H9 (cell line): Measurements from ENCODE around the gene GPR34. TPM values are rescaled to one million over a fixed set of nuclear protein-coding genes. Genes with fewer than 3 reads are reported as not detected.

Experiments
- DNase-seq: peaks from one replicate; pipeline ENCODE4 v3.0.0-alpha.2; 2017
- H2AFZ ChIP-seq: one replicate; pipeline ENCODE4 v1.6.1; 2013; ENCODE audit warnings: mild to moderate bottlenecking, low read length, control low read depth, moderate library complexity
- H2AK5ac ChIP-seq: 2 replicates; pipeline ENCODE4 v1.6.1; 2013; ENCODE audit warnings: low read length, control low read depth, mixed read lengths; ENCODE audit not compliant: insufficient read length
- H2BK120ac ChIP-seq: one replicate; pipeline ENCODE4 v1.6.1; 2013; ENCODE audit warnings: low read depth, mild to moderate bottlenecking, low read length, control low read depth, inconsistent platforms; ENCODE audit not compliant: poor library complexity, severe bottlenecking
- H2BK12ac ChIP-seq: 2 replicates; pipeline ENCODE4 v1.6.1; 2013; ENCODE audit warnings: low read length, control low read depth, mixed read lengths, low read depth; ENCODE audit not compliant: insufficient read length
- H2BK15ac ChIP-seq: 2 replicates; pipeline ENCODE4 v1.6.1; 2013; ENCODE audit warnings: low read depth, low read length, control low read depth
- H2BK20ac ChIP-seq: one replicate; pipeline ENCODE4 v1.6.1; 2013; ENCODE audit warnings: low read depth, mild to moderate bottlenecking, low read length, control low read depth, inconsistent platforms; ENCODE audit not compliant: poor library complexity, severe bottlenecking
- H2BK5ac ChIP-seq: 2 replicates; pipeline ENCODE4 v1.6.1; 2013; ENCODE audit warnings: low read length, control low read depth, mixed read lengths; ENCODE audit not compliant: insufficient read length
- H3K14ac ChIP-seq: 2 replicates; pipeline ENCODE4 v1.6.1; 2013; ENCODE audit warnings: low read length, control low read depth; ENCODE audit not compliant: insufficient read depth
- H3K18ac ChIP-seq: 2 replicates; pipeline ENCODE4 v1.6.1; 2013; ENCODE audit warnings: low read depth, mild to moderate bottlenecking, mixed read lengths, low read length, control low read depth; ENCODE audit not compliant: insufficient read length
- H3K23ac ChIP-seq: 2 replicates; pipeline ENCODE4 v1.6.1; 2013; ENCODE audit warnings: low read length, control low read depth, mixed read lengths, low read depth; ENCODE audit not compliant: insufficient read length
- H3K23me2 ChIP-seq: 2 replicates; pipeline ENCODE4 v1.6.1; 2013; ENCODE audit warnings: low read depth, mild to moderate bottlenecking, mixed read lengths, low read length, control low read depth; ENCODE audit not compliant: insufficient read length, poor library complexity, severe bottlenecking
- H3K27ac ChIP-seq: 2 replicates; pipeline ENCODE4 v1.5.1; 2013; ENCODE audit warnings: low read length, control low read depth, mixed read lengths, low read depth; ENCODE audit not compliant: insufficient read length
- H3K27me3 ChIP-seq: 2 replicates; pipeline ENCODE4 v1.6.1; 2013; ENCODE audit warnings: low read length, control low read depth, inconsistent platforms; ENCODE audit not compliant: insufficient read depth
- H3K4ac ChIP-seq: 2 replicates; pipeline ENCODE4 v1.6.1; 2013; ENCODE audit warnings: low read depth, mild to moderate bottlenecking, control low read depth, inconsistent platforms, low read length, moderate library complexity
- H3K4me1 ChIP-seq: 2 replicates; pipeline ENCODE4 v1.6.1; 2013; ENCODE audit warnings: low read length, control low read depth, inconsistent platforms; ENCODE audit not compliant: insufficient read depth
- H3K4me2 ChIP-seq: 2 replicates; pipeline ENCODE4 v1.6.1; 2013; ENCODE audit warnings: low read length, control low read depth, mixed read lengths; ENCODE audit not compliant: insufficient read length, insufficient read depth
- H3K56ac ChIP-seq: 2 replicates; pipeline ENCODE4 v1.6.1; 2013; ENCODE audit warnings: low read depth, mild to moderate bottlenecking, mixed read lengths, low read length, control low read depth; ENCODE audit not compliant: insufficient read length
- H3K79me1 ChIP-seq: 2 replicates; pipeline ENCODE4 v1.6.1; 2013; ENCODE audit warnings: low read depth, mild to moderate bottlenecking, moderate library complexity, low read length, control low read depth, inconsistent platforms; ENCODE audit not compliant: insufficient read depth, poor library complexity, severe bottlenecking
- H3K79me2 ChIP-seq: 2 replicates; pipeline ENCODE4 v1.6.1; 2013; ENCODE audit warnings: low read length, control low read depth, inconsistent platforms; ENCODE audit not compliant: insufficient read depth
- H3K9ac ChIP-seq: 2 replicates; pipeline ENCODE4 v1.6.1; 2013; ENCODE audit warnings: low read length, control low read depth, mixed read lengths; ENCODE audit not compliant: insufficient read length; ENCODE audit errors: extremely low read depth
- H3K9me3 ChIP-seq: one replicate; pipeline ENCODE4 v1.6.1; 2013; ENCODE audit warnings: low read depth, low read length, inconsistent platforms; ENCODE audit not compliant: control insufficient read depth
- H3T11ph ChIP-seq: one replicate; pipeline ENCODE4 v1.6.1; 2013; ENCODE audit warnings: mild to moderate bottlenecking, low read length, control low read depth, inconsistent platforms
- H4K20me1 ChIP-seq: one replicate; pipeline ENCODE4 v1.6.1; 2013; ENCODE audit not compliant: control insufficient read depth, insufficient read length, insufficient read depth
- H4K5ac ChIP-seq: 2 replicates; pipeline ENCODE4 v1.6.1; 2013; ENCODE audit warnings: low read depth, mild to moderate bottlenecking, mixed read lengths, low read length, control low read depth; ENCODE audit not compliant: insufficient read length
- H4K8ac ChIP-seq: replicated peaks from 2 replicates; pipeline ENCODE4 v1.6.1; 2013; ENCODE audit warnings: low read length, control low read depth, mixed read lengths, low read depth; ENCODE audit not compliant: insufficient read length
- H4K91ac ChIP-seq: 2 replicates; pipeline ENCODE4 v1.6.1; 2013; ENCODE audit warnings: low read depth, mild to moderate bottlenecking, moderate library complexity, mixed read lengths, low read length, control low read depth; ENCODE audit not compliant: insufficient read length
- H3K27ac Mint-ChIP-seq, 3 experiments: 2 replicates in 2 of 3; 3 replicates in 1 of 3; pipeline ENCODE4 v1.8.0; 2020 to 2021; ENCODE audit warnings: mixed read lengths in 3 of 3, mild to moderate bottlenecking in 1 of 3, moderate library complexity in 1 of 3
- H3K27me3 Mint-ChIP-seq: 2 replicates; pipeline ENCODE4 v1.8.0; 2021; ENCODE audit warnings: low read depth, mild to moderate bottlenecking, moderate library complexity, mixed read lengths
- H3K36me3 Mint-ChIP-seq, 3 experiments: 2 replicates in 2 of 3; 3 replicates in 1 of 3; pipeline ENCODE4 v1.8.0; 2020 to 2021; ENCODE audit warnings: low read depth in 3 of 3, mixed read lengths in 3 of 3; ENCODE audit not compliant: insufficient read depth in 1 of 3
- H3K4me1 Mint-ChIP-seq, 2 experiments: 2 replicates each; pipeline ENCODE4 v1.8.0; 2020; ENCODE audit warnings: mixed read lengths in 2 of 2
- H3K4me3 Mint-ChIP-seq, 2 experiments: 2 replicates in 1 of 2; 3 replicates in 1 of 2; pipeline ENCODE4 v1.8.0; 2020 to 2021; ENCODE audit warnings: mild to moderate bottlenecking in 2 of 2, mixed read lengths in 2 of 2, moderate library complexity in 1 of 2
- H3K9me3 Mint-ChIP-seq, 2 experiments: 2 replicates in 1 of 2; 3 replicates in 1 of 2; pipeline ENCODE4 v1.8.0; 2020; ENCODE audit warnings: mild to moderate bottlenecking in 2 of 2, mixed read lengths in 2 of 2, moderate library complexity in 1 of 2
- CTCF ChIP-seq: fragments of 200-600 bp; sonication (generic); conservative IDR thresholded peaks from 3 replicates; pipeline ENCODE4 v1.8.0; 2021; ENCODE audit warnings: antibody characterized with exemption, mild to moderate bottlenecking
- WGBS: extraction: QIAGEN DNeasy Blood & Tissue Kit; methylation state at CpG from one replicate; pipeline ENCODE4 v1.1.7; 2013; ENCODE audit warnings: missing lambda C conversion rate, low lambda C conversion rate, mixed read lengths; ENCODE audit not compliant: insufficient read length; ENCODE audit errors: extremely low coverage; 5-methylcytosine and 5-hydroxymethylcytosine counted together
- total RNA-seq: library from RNA; stranded (reverse); gene quantifications from 2 replicates; pipeline ENCODE4 v1.2.1, GENCODE V29; 2021

Gene GPR34
- total RNA-seq, 1 experiment from 2014 or later, result not detected

- Histone ChIP-seq H3K14ac (no peak overlapping the region), H2BK20ac (no peak overlapping the region), H2BK5ac (no peak overlapping the region), H4K8ac (no peak overlapping the region), H3K79me1 (no peaks in the 10 kb centered on the region), H3K4me2 (no peak overlapping the region), H4K20me1 (no peaks in the 10 kb centered on the region), H2BK15ac (no peak overlapping the region), H3K56ac (no peak overlapping the region), H2AK5ac (no peak overlapping the region), H3K23ac (no peak overlapping the region), H3K23me2 (no peaks in the 10 kb centered on the region), H3K4me1 (no peaks in the 10 kb centered on the region), H3K27me3 (no peaks in the 10 kb centered on the region), H3T11ph (no peak overlapping the region), H2BK12ac (no peak overlapping the region), H3K27ac (no peak overlapping the region), H3K9ac (no peak overlapping the region), H4K5ac (no peak overlapping the region), H3K4ac (no peak overlapping the region), H3K9me3 (no peaks in the 10 kb centered on the region), H2BK120ac (no peak overlapping the region), H3K18ac (no peak overlapping the region), H4K91ac (no peak overlapping the region), H3K79me2 (no peaks in the 10 kb centered on the region), H2AFZ (no peak overlapping the region)
- no CpG with 5 or more reads among the region's 2 CpGs for WGBS
- H3K27me3 Mint-ChIP-seq, result no peaks in the 10 kb centered on the region; the same call in 1 of the 2 replicates
- H3K4me3 Mint-ChIP-seq, result no peak overlapping the region
- H3K27ac Mint-ChIP-seq, result no peak overlapping the region
- H3K36me3 Mint-ChIP-seq, result peaks cover 2 to 18% (median 7%) of the 10 kb centered on the region in 3 experiments; a peak in 4 of 7 replicates
- no peak for DNase-seq
- peaks cover 4 to 6% of the 10 kb centered on the region in 2 experiments; a peak in 2 of 4 replicates for H3K4me1 Mint-ChIP-seq
- peaks cover 47 to 49% of the 10 kb centered on the region in 2 experiments for H3K9me3 Mint-ChIP-seq
- TF ChIP-seq CTCF, result no peak
Measured at GRCh38 chrX:41665686-41666085, 23.1 kb upstream of the GPR34 start.
